Fibroblast of lung (primary cell): Measurements from ENCODE around the gene COL9A3.

Experiments used
- CTCF ChIP-seq, 2 donors: IDR thresholded peaks in 1 of 2; conservative IDR thresholded peaks in 1 of 2; 1 replicate in 1 of 2; 2 replicates in 1 of 2; pipeline ENCODE4 v1.5.1; 2011 to 2012; ENCODE audit warnings: low read length in 2 of 2, control low read depth in 1 of 2, inconsistent platforms in 1 of 2, low read depth in 1 of 2, mild to moderate bottlenecking in 1 of 2
- EZH2 ChIP-seq: IDR thresholded peaks from 2 replicates; pipeline ENCODE4 v1.5.1; 2012; ENCODE audit warnings: low read length, control low read depth, mild to moderate bottlenecking; ENCODE audit errors: missing control alignments

GRCh38 chr20:62793757-62794006 is 23.2 kb upstream of the COL9A3 start:
- no peak for TF ChIP-seq CTCF (conservative IDR thresholded peaks at IDR 0.05 in 1 of 2, IDR thresholded peaks at IDR 0.05 in 1 of 2; ENCODE audit: low read depth in 1 of 2, low read length in 2 of 2)
- TF ChIP-seq EZH2: no peak
